H9 (cell line): ENCODE data around the gene SCAMP5. TPM values are rescaled to one million over a fixed set of nuclear protein-coding genes. Genes with fewer than 3 reads are reported as not detected.
A peak's percentile ranks its signal among the peaks of the same experiment; 100 is the strongest.

Experiments
- DNase-seq: peaks from one replicate; pipeline ENCODE4 v3.0.0-alpha.2; 2017
- H2AFZ ChIP-seq: one replicate; pipeline ENCODE4 v1.6.1; 2013; ENCODE audit warnings: mild to moderate bottlenecking, low read length, control low read depth, moderate library complexity
- H2AK5ac ChIP-seq: 2 replicates; pipeline ENCODE4 v1.6.1; 2013; ENCODE audit warnings: low read length, control low read depth, mixed read lengths; ENCODE audit not compliant: insufficient read length
- H2BK120ac ChIP-seq: one replicate; pipeline ENCODE4 v1.6.1; 2013; ENCODE audit warnings: low read depth, mild to moderate bottlenecking, low read length, control low read depth, inconsistent platforms; ENCODE audit not compliant: poor library complexity, severe bottlenecking
- H2BK12ac ChIP-seq: 2 replicates; pipeline ENCODE4 v1.6.1; 2013; ENCODE audit warnings: low read length, control low read depth, mixed read lengths, low read depth; ENCODE audit not compliant: insufficient read length
- H2BK15ac ChIP-seq: 2 replicates; pipeline ENCODE4 v1.6.1; 2013; ENCODE audit warnings: low read depth, low read length, control low read depth
- H2BK20ac ChIP-seq: one replicate; pipeline ENCODE4 v1.6.1; 2013; ENCODE audit warnings: low read depth, mild to moderate bottlenecking, low read length, control low read depth, inconsistent platforms; ENCODE audit not compliant: poor library complexity, severe bottlenecking
- H2BK5ac ChIP-seq: 2 replicates; pipeline ENCODE4 v1.6.1; 2013; ENCODE audit warnings: low read length, control low read depth, mixed read lengths; ENCODE audit not compliant: insufficient read length
- H3K14ac ChIP-seq: 2 replicates; pipeline ENCODE4 v1.6.1; 2013; ENCODE audit warnings: low read length, control low read depth; ENCODE audit not compliant: insufficient read depth
- H3K18ac ChIP-seq: 2 replicates; pipeline ENCODE4 v1.6.1; 2013; ENCODE audit warnings: low read depth, mild to moderate bottlenecking, mixed read lengths, low read length, control low read depth; ENCODE audit not compliant: insufficient read length
- H3K23ac ChIP-seq: 2 replicates; pipeline ENCODE4 v1.6.1; 2013; ENCODE audit warnings: low read length, control low read depth, mixed read lengths, low read depth; ENCODE audit not compliant: insufficient read length
- H3K23me2 ChIP-seq: 2 replicates; pipeline ENCODE4 v1.6.1; 2013; ENCODE audit warnings: low read depth, mild to moderate bottlenecking, mixed read lengths, low read length, control low read depth; ENCODE audit not compliant: insufficient read length, poor library complexity, severe bottlenecking
- H3K27ac ChIP-seq: 2 replicates; pipeline ENCODE4 v1.5.1; 2013; ENCODE audit warnings: low read length, control low read depth, mixed read lengths, low read depth; ENCODE audit not compliant: insufficient read length
- H3K27me3 ChIP-seq: 2 replicates; pipeline ENCODE4 v1.6.1; 2013; ENCODE audit warnings: low read length, control low read depth, inconsistent platforms; ENCODE audit not compliant: insufficient read depth
- H3K4ac ChIP-seq: 2 replicates; pipeline ENCODE4 v1.6.1; 2013; ENCODE audit warnings: low read depth, mild to moderate bottlenecking, control low read depth, inconsistent platforms, low read length, moderate library complexity
- H3K4me1 ChIP-seq: 2 replicates; pipeline ENCODE4 v1.6.1; 2013; ENCODE audit warnings: low read length, control low read depth, inconsistent platforms; ENCODE audit not compliant: insufficient read depth
- H3K4me2 ChIP-seq: 2 replicates; pipeline ENCODE4 v1.6.1; 2013; ENCODE audit warnings: low read length, control low read depth, mixed read lengths; ENCODE audit not compliant: insufficient read length, insufficient read depth
- H3K56ac ChIP-seq: 2 replicates; pipeline ENCODE4 v1.6.1; 2013; ENCODE audit warnings: low read depth, mild to moderate bottlenecking, mixed read lengths, low read length, control low read depth; ENCODE audit not compliant: insufficient read length
- H3K79me1 ChIP-seq: 2 replicates; pipeline ENCODE4 v1.6.1; 2013; ENCODE audit warnings: low read depth, mild to moderate bottlenecking, moderate library complexity, low read length, control low read depth, inconsistent platforms; ENCODE audit not compliant: insufficient read depth, poor library complexity, severe bottlenecking
- H3K79me2 ChIP-seq: 2 replicates; pipeline ENCODE4 v1.6.1; 2013; ENCODE audit warnings: low read length, control low read depth, inconsistent platforms; ENCODE audit not compliant: insufficient read depth
- H3K9ac ChIP-seq: 2 replicates; pipeline ENCODE4 v1.6.1; 2013; ENCODE audit warnings: low read length, control low read depth, mixed read lengths; ENCODE audit not compliant: insufficient read length; ENCODE audit errors: extremely low read depth
- H3K9me3 ChIP-seq: one replicate; pipeline ENCODE4 v1.6.1; 2013; ENCODE audit warnings: low read depth, low read length, inconsistent platforms; ENCODE audit not compliant: control insufficient read depth
- H3T11ph ChIP-seq: one replicate; pipeline ENCODE4 v1.6.1; 2013; ENCODE audit warnings: mild to moderate bottlenecking, low read length, control low read depth, inconsistent platforms
- H4K20me1 ChIP-seq: one replicate; pipeline ENCODE4 v1.6.1; 2013; ENCODE audit not compliant: control insufficient read depth, insufficient read length, insufficient read depth
- H4K5ac ChIP-seq: 2 replicates; pipeline ENCODE4 v1.6.1; 2013; ENCODE audit warnings: low read depth, mild to moderate bottlenecking, mixed read lengths, low read length, control low read depth; ENCODE audit not compliant: insufficient read length
- H4K8ac ChIP-seq: replicated peaks from 2 replicates; pipeline ENCODE4 v1.6.1; 2013; ENCODE audit warnings: low read length, control low read depth, mixed read lengths, low read depth; ENCODE audit not compliant: insufficient read length
- H4K91ac ChIP-seq: 2 replicates; pipeline ENCODE4 v1.6.1; 2013; ENCODE audit warnings: low read depth, mild to moderate bottlenecking, moderate library complexity, mixed read lengths, low read length, control low read depth; ENCODE audit not compliant: insufficient read length
- H3K27ac Mint-ChIP-seq, 3 experiments: 2 replicates in 2 of 3; 3 replicates in 1 of 3; pipeline ENCODE4 v1.8.0; 2020 to 2021; ENCODE audit warnings: mixed read lengths in 3 of 3, mild to moderate bottlenecking in 1 of 3, moderate library complexity in 1 of 3
- H3K27me3 Mint-ChIP-seq: 2 replicates; pipeline ENCODE4 v1.8.0; 2021; ENCODE audit warnings: low read depth, mild to moderate bottlenecking, moderate library complexity, mixed read lengths
- H3K36me3 Mint-ChIP-seq, 3 experiments: 2 replicates in 2 of 3; 3 replicates in 1 of 3; pipeline ENCODE4 v1.8.0; 2020 to 2021; ENCODE audit warnings: low read depth in 3 of 3, mixed read lengths in 3 of 3; ENCODE audit not compliant: insufficient read depth in 1 of 3
- H3K4me1 Mint-ChIP-seq, 2 experiments: 2 replicates each; pipeline ENCODE4 v1.8.0; 2020; ENCODE audit warnings: mixed read lengths in 2 of 2
- H3K4me3 Mint-ChIP-seq, 2 experiments: 2 replicates in 1 of 2; 3 replicates in 1 of 2; pipeline ENCODE4 v1.8.0; 2020 to 2021; ENCODE audit warnings: mild to moderate bottlenecking in 2 of 2, mixed read lengths in 2 of 2, moderate library complexity in 1 of 2
- H3K9me3 Mint-ChIP-seq, 2 experiments: 2 replicates in 1 of 2; 3 replicates in 1 of 2; pipeline ENCODE4 v1.8.0; 2020; ENCODE audit warnings: mild to moderate bottlenecking in 2 of 2, mixed read lengths in 2 of 2, moderate library complexity in 1 of 2
- CTCF ChIP-seq: fragments of 200-600 bp; sonication (generic); conservative IDR thresholded peaks from 3 replicates; pipeline ENCODE4 v1.8.0; 2021; ENCODE audit warnings: antibody characterized with exemption, mild to moderate bottlenecking
- WGBS: extraction: QIAGEN DNeasy Blood & Tissue Kit; methylation state at CpG from one replicate; pipeline ENCODE4 v1.1.7; 2013; ENCODE audit warnings: missing lambda C conversion rate, low lambda C conversion rate, mixed read lengths; ENCODE audit not compliant: insufficient read length; ENCODE audit errors: extremely low coverage; 5-methylcytosine and 5-hydroxymethylcytosine counted together
- total RNA-seq: library from RNA; stranded (reverse); gene quantifications from 2 replicates; pipeline ENCODE4 v1.2.1, GENCODE V29; 2021

The SCAMP5 gene
- total RNA-seq, 1 experiment from 2014 or later: 47.8 TPM

GRCh38 chr15:75051191-75051608, 55.8 kb downstream of the SCAMP5 start:
- H3K36me3 Mint-ChIP-seq: peaks cover 9 to 15% (median 11%) of the 10 kb centered on the region in 3 experiments; a peak in 6 of 7 replicates

More at GRCh38 chr15:75051191-75051608, 55.8 kb downstream of the SCAMP5 start:
- no peak overlapping the region for H3K56ac ChIP-seq
- no peaks in the 10 kb centered on the region for H4K20me1 ChIP-seq
- H3K9me3 ChIP-seq: no peaks in the 10 kb centered on the region
- no peak overlapping the region for H4K91ac ChIP-seq
- H3K14ac ChIP-seq: no peak overlapping the region
- DNase-seq: no peak
- no peak overlapping the region for H2BK20ac ChIP-seq
- H2BK12ac ChIP-seq: no peak overlapping the region
- Mint-ChIP-seq H3K27ac (peak overlapping the region in 1 of 3 experiments; percentile 29; a peak in 2 of 7 replicates), H3K27me3 (no peaks in the 10 kb centered on the region; the same call in 1 of the 2 replicates), H3K9me3 (no peaks in the 10 kb centered on the region), H3K4me3 (no peak overlapping the region), H3K4me1 (peaks cover 3 to 13% of the 10 kb centered on the region in 2 experiments)
- H3K4me2 ChIP-seq: no peak overlapping the region
- H3K27ac ChIP-seq: no peak overlapping the region
- no peak overlapping the region for H2AFZ ChIP-seq
- no peak overlapping the region for H2BK15ac ChIP-seq
- no peak overlapping the region for H3K9ac ChIP-seq
- no peak overlapping the region for H4K8ac ChIP-seq
- H3K18ac ChIP-seq: no peak overlapping the region
- no peak for TF ChIP-seq CTCF
- no peak overlapping the region for H3K23ac ChIP-seq
- H4K5ac ChIP-seq: no peak overlapping the region
- H2AK5ac ChIP-seq: no peak overlapping the region
- no peaks in the 10 kb centered on the region for H3K4me1 ChIP-seq
- no peaks in the 10 kb centered on the region for H3K79me2 ChIP-seq
- no peaks in the 10 kb centered on the region for H3K23me2 ChIP-seq
- H3T11ph ChIP-seq: no peak overlapping the region
- H2BK5ac ChIP-seq: no peak overlapping the region
- H3K79me1 ChIP-seq: no peaks in the 10 kb centered on the region
- no peaks in the 10 kb centered on the region for H3K27me3 ChIP-seq
- H3K4ac ChIP-seq: no peak overlapping the region
- WGBS: no CpG with 5 or more reads among the region's 6 CpGs
- H2BK120ac ChIP-seq: no peak overlapping the region
